IMR-90 (cell line): Measurements from ENCODE around the gene ACTN1. TPM values are rescaled to one million over a fixed set of nuclear protein-coding genes. Genes with fewer than 3 reads are reported as not detected.

Experiments used
- ATAC-seq: fragments of 200-7000 bp; cut with Tn5 transposase; 2 replicates; pipeline ENCODE4 v1.9.1; 2020; ENCODE audit warnings: low read depth, mild to moderate bottlenecking, moderate library complexity
- BruUV-seq: library from RNA; stranded (reverse); fragments of 400-500 nt; replicated peaks from 2 replicates; lab custom pipeline; 2021; lab: Mats Ljungman, UMichigan
- CTCF ChIA-PET: fragments of 300-600 bp; formaldehyde crosslinking; extraction: SDS; loops from one replicate; lab custom pipeline; 2021; ENCODE audit warnings: antibody characterized with exemption; lab: Yijun Ruan, JAX
- POLR2A ChIA-PET: fragments of 300-600 bp; sonication (Branson Sonifier 250); formaldehyde crosslinking; loops from one replicate; lab custom pipeline; 2022; ENCODE audit warnings: antibody characterized with exemption; ENCODE audit not compliant: unreplicated experiment; lab: Charles Lee
- DNase-seq: peaks from one replicate; pipeline ENCODE4 v3.0.0; 2013
- H2AFZ ChIP-seq: replicated peaks from 2 replicates; pipeline ENCODE3; 2013; ENCODE audit warnings: low read length, mild to moderate bottlenecking; ENCODE audit not compliant: poor library complexity
- H2AK5ac ChIP-seq: 2 replicates; pipeline ENCODE4 v1.6.1; 2013; ENCODE audit warnings: low read depth, low read length, inconsistent platforms
- H2AK9ac ChIP-seq: replicated peaks from 2 replicates; pipeline ENCODE3; 2013; ENCODE audit warnings: mild to moderate bottlenecking, low read depth, low read length, moderate library complexity; ENCODE audit not compliant: poor library complexity
- H2BK120ac ChIP-seq: 2 replicates; pipeline ENCODE4 v1.6.1; 2013; ENCODE audit warnings: low read depth, low read length, inconsistent platforms
- H2BK15ac ChIP-seq: 3 replicates; pipeline ENCODE4 v1.6.1; 2013; ENCODE audit warnings: low read depth, low read length, inconsistent platforms
- H2BK20ac ChIP-seq: 2 replicates; pipeline ENCODE4 v1.6.1; 2013; ENCODE audit warnings: low read depth, mild to moderate bottlenecking, inconsistent platforms, low read length, moderate library complexity
- H2BK5ac ChIP-seq: 2 replicates; pipeline ENCODE4 v1.6.1; 2013; ENCODE audit warnings: mild to moderate bottlenecking, low read depth, low read length, inconsistent platforms; ENCODE audit not compliant: poor library complexity, severe bottlenecking
- H3K14ac ChIP-seq: replicated peaks from 2 replicates; pipeline ENCODE4 v1.6.1; 2013; ENCODE audit warnings: low read depth, low read length, inconsistent platforms
- H3K18ac ChIP-seq: 2 replicates; pipeline ENCODE4 v1.6.1; 2013; ENCODE audit warnings: low read depth, low read length, control low read depth
- H3K23ac ChIP-seq: 2 replicates; pipeline ENCODE4 v1.6.1; 2013; ENCODE audit warnings: low read depth, low read length, inconsistent platforms
- H3K27ac ChIP-seq: 2 replicates; pipeline ENCODE4 v1.5.1; 2013; ENCODE audit warnings: mild to moderate bottlenecking, control low read depth, low read length; ENCODE audit not compliant: insufficient read depth
- H3K27me3 ChIP-seq: 2 replicates; pipeline ENCODE4 v1.6.1; 2013; ENCODE audit warnings: low read length; ENCODE audit not compliant: control insufficient read depth, insufficient read depth
- H3K36me3 ChIP-seq: 2 replicates; pipeline ENCODE4 v1.6.1; 2013; ENCODE audit warnings: low read length, mixed read lengths; ENCODE audit not compliant: control insufficient read depth, insufficient read depth
- H3K4ac ChIP-seq: 2 replicates; pipeline ENCODE4 v1.6.1; 2013; ENCODE audit warnings: low read depth, low read length, inconsistent platforms
- H3K4me1 ChIP-seq: 2 replicates; pipeline ENCODE4 v1.6.1; 2013; ENCODE audit warnings: low read length, mixed read lengths; ENCODE audit not compliant: control insufficient read depth, insufficient read depth
- H3K4me2 ChIP-seq: 2 replicates; pipeline ENCODE4 v1.6.1; 2013; ENCODE audit warnings: low read depth, mild to moderate bottlenecking, control low read depth, low read length, moderate library complexity
- H3K4me3 ChIP-seq: 2 replicates; pipeline ENCODE4 v1.5.1; 2013; ENCODE audit warnings: low read depth, mild to moderate bottlenecking, control low read depth, low read length, moderate library complexity; ENCODE audit not compliant: insufficient read depth
- H3K56ac ChIP-seq: 2 replicates; pipeline ENCODE4 v1.6.1; 2013; ENCODE audit warnings: low read length, inconsistent platforms; ENCODE audit not compliant: insufficient read depth; ENCODE audit errors: extremely low read depth
- H3K79me1 ChIP-seq, 2 experiments: 2 replicates each; pipeline ENCODE4 v1.6.1; 2013; ENCODE audit warnings: low read length in 2 of 2, inconsistent platforms in 1 of 2, low read depth in 1 of 2
- H3K9ac ChIP-seq: 2 replicates; pipeline ENCODE4 v1.6.1; 2013; ENCODE audit warnings: low read depth, low read length, control low read depth
- H3K9me1 ChIP-seq: 2 replicates; pipeline ENCODE4 v1.6.1; 2013; ENCODE audit warnings: low read length, inconsistent platforms; ENCODE audit not compliant: insufficient read depth
- H3K9me3 ChIP-seq: 2 replicates; pipeline ENCODE4 v1.6.1; 2013; ENCODE audit warnings: low read length; ENCODE audit not compliant: control insufficient read depth, insufficient read depth
- H4K20me1 ChIP-seq: 2 replicates; pipeline ENCODE4 v1.6.1; 2013; ENCODE audit warnings: low read length, inconsistent platforms; ENCODE audit not compliant: insufficient read depth
- H4K5ac ChIP-seq: 2 replicates; pipeline ENCODE4 v1.6.1; 2013; ENCODE audit warnings: mild to moderate bottlenecking, low read depth, low read length, control low read depth
- H4K8ac ChIP-seq, 2 experiments: 2 replicates each; pipeline ENCODE4 v1.6.1; 2013; ENCODE audit warnings: low read depth in 2 of 2, low read length in 2 of 2, control low read depth in 1 of 2, inconsistent platforms in 1 of 2
- H4K91ac ChIP-seq: 2 replicates; pipeline ENCODE4 v1.6.1; 2013; ENCODE audit warnings: low read depth, low read length, inconsistent platforms; ENCODE audit not compliant: insufficient read depth
- BHLHE40 ChIP-seq: fragments of 150-350 bp; IDR thresholded peaks from 2 replicates; pipeline ENCODE4 v1.6.1; 2016; ENCODE audit warnings: mild to moderate bottlenecking, low read depth, low read length
- CEBPB ChIP-seq: IDR thresholded peaks from 2 replicates; pipeline ENCODE4 v1.6.1; 2012; ENCODE audit warnings: low read depth, low read length, improper control_type of control experiment
- CHD1 ChIP-seq: IDR thresholded peaks from 2 replicates; pipeline ENCODE4 v1.6.1; 2012; ENCODE audit warnings: low read depth, low read length, improper control_type of control experiment
- ELK1 ChIP-seq: fragments of 150-350 bp; IDR thresholded peaks from 2 replicates; pipeline ENCODE4 v1.6.1; 2016; ENCODE audit warnings: low read depth, mild to moderate bottlenecking, low read length, moderate library complexity, borderline replicate concordance
- FOS ChIP-seq: fragments of 150-350 bp; IDR thresholded peaks from 2 replicates; pipeline ENCODE4 v1.6.1; 2016; ENCODE audit warnings: low read depth, low read length
- MAFK ChIP-seq: IDR thresholded peaks from 2 replicates; pipeline ENCODE4 v1.6.1; 2012; ENCODE audit warnings: low read depth, low read length, improper control_type of control experiment
- MAZ ChIP-seq: IDR thresholded peaks from 2 replicates; pipeline ENCODE4 v1.6.1; 2012; ENCODE audit warnings: low read depth, mild to moderate bottlenecking, low read length, improper control_type of control experiment, moderate library complexity, borderline replicate concordance
- MXI1 ChIP-seq: IDR thresholded peaks from 2 replicates; pipeline ENCODE4 v1.6.1; 2012; ENCODE audit warnings: low read depth, mild to moderate bottlenecking, low read length, moderate library complexity, borderline replicate concordance
- NFE2L2 ChIP-seq: fragments of 150-350 bp; IDR thresholded peaks from 2 replicates; pipeline ENCODE4 v1.6.1; 2016; ENCODE audit warnings: low read depth, mild to moderate bottlenecking, low read length
- RFX5 ChIP-seq: IDR thresholded peaks from 2 replicates; pipeline ENCODE4 v1.8.0; 2012; ENCODE audit warnings: low read depth, mild to moderate bottlenecking, low read length, moderate library complexity
- SMC3 ChIP-seq: fragments of 150-350 bp; IDR thresholded peaks from 2 replicates; pipeline ENCODE4 v1.6.1; 2016; ENCODE audit warnings: low read depth, mild to moderate bottlenecking, antibody characterized with exemption, low read length, moderate library complexity
- WGBS, 2 experiments: methylation state at CpG; one replicate each; pipeline versions ENCODE4 v1.1.5 to v1.1.7; 2013; ENCODE audit warnings: missing lambda C conversion rate in 2 of 2; ENCODE audit not compliant: insufficient read length in 1 of 2; ENCODE audit errors: extremely low coverage in 2 of 2; 5-methylcytosine and 5-hydroxymethylcytosine counted together
- dilution Hi-C: fragments of 300-500 bp; cut with HindIII; formaldehyde crosslinking; loops from one replicate; pipeline ENCODE4 v1.14.3; 2018; ENCODE audit warnings: low sequenced_read_pairs; ENCODE audit not compliant: unreplicated experiment
- in situ Hi-C: fragments of 300-500 bp; cut with MboI; formaldehyde crosslinking; loops from 3 replicates; pipeline ENCODE4 v1.14.3; 2019; ENCODE audit warnings: low sequenced_read_pairs, inconsistent platforms, mixed read lengths
- intact Hi-C: fragments of 100-400 bp; cut with micrococcal nuclease; formaldehyde crosslinking; loops from 2 replicates; pipeline ENCODE4 v1.10.0; 2022
- polyA plus RNA-seq, 3 experiments: library from polyadenylated mRNA; depleted of rRNA; stranded (reverse); fragments of >200 nt; gene quantifications; 2 replicates each; pipeline ENCODE4 v1.2.3, GENCODE V29; 2012; ENCODE audit warnings: low replicate concordance in 1 of 3
- total RNA-seq: library from RNA; depleted of rRNA; stranded (reverse); fragments of >200 nt; gene quantifications from 2 replicates; pipeline ENCODE4 v1.2.3, GENCODE V29; 2012
- TF ChIP-seq, protein P1 (sequence below): conservative IDR thresholded peaks from 2 replicates; pipeline ENCODE4 v1.5.1; 2012; ENCODE audit warnings: mild to moderate bottlenecking, low read depth, low read length, improper control_type of control experiment
- TF ChIP-seq, protein P2 (sequence below): fragments of 150-350 bp; IDR thresholded peaks from 2 replicates; pipeline ENCODE4 v1.6.1; 2017; ENCODE audit warnings: mild to moderate bottlenecking, antibody characterized with exemption, low read length, low read depth

ACTN1 gene
- total and polyA plus RNA-seq, 2 of the 4 experiments (the other 2 are of a cell fraction): 684 to 766 TPM

- TF ChIP-seq RFX5 (no peak), CEBPB (peak; percentile 27; the same call in 1 of the 2 replicates)
Observed at GRCh38 chr14:68911594-68912227, 67.4 kb downstream of the ACTN1 start (continued).

DNA sequence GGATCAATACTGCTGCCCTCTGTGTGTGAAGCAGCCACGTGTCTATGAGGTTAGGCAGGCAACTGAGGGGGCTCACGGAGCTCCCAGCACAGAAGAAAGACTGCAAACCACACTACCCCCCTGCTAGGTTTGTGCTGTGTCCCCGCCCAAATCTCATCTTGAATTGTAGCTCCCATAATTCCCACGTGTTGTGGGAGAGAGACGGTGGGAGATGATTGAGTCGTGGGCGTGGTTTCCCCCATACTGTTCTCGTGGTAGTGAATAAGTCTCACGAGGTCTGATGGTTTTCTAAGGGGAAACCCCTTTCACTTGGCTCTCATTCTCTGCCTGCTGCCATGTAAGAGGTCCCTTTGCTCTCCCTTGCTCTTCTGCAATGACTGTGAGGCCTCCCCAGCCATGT is 68.6 kb downstream of the ACTN1 start:
- Histone ChIP-seq H2AFZ (no peak overlapping the region), H4K20me1 (peaks cover 95% of the 10 kb centered on the region), H4K8ac (no peak overlapping the region), H3K4me3 (no peak overlapping the region), H3K4ac (no peak overlapping the region), H3K9me3 (no peaks in the 10 kb centered on the region), H2BK15ac (no peak overlapping the region), H3K4me2 (no peak overlapping the region), H2AK9ac (no peak overlapping the region), H3K4me1 (peaks cover 13% of the 10 kb centered on the region), H3K56ac (no peak overlapping the region), H4K91ac (no peak overlapping the region), H3K18ac (no peak overlapping the region), H4K5ac (no peak overlapping the region), H3K23ac (no peak overlapping the region), H3K79me1 (peaks cover 26 to 88% of the 10 kb centered on the region in 2 experiments), H2BK120ac (no peak overlapping the region), H2BK20ac (no peak overlapping the region), H3K27me3 (no peaks in the 10 kb centered on the region), H2AK5ac (no peak overlapping the region), H3K27ac (no peak overlapping the region; the same call in 1 of the 2 replicates), H2BK5ac (no peak overlapping the region), H3K9ac (no peak overlapping the region), H3K14ac (no peak overlapping the region), H3K36me3 (peaks cover 78% of the 10 kb centered on the region), H3K9me1 (peaks cover 10% of the 10 kb centered on the region)
- intact Hi-C loops: loop anchor here (2.0 kb wide), 1 partner anchor 68 kb away; the partner anchor contains the start of gene ACTN1
- dilution Hi-C loops: no loop called here
- ChIA-PET POLR2A (no interaction called here), CTCF (interaction anchor here (1.0 to 1.3 kb wide), 5 partner anchors 32 to 195 kb away, joined by 3 to 4 read pairs (median 3); no protein-coding TSS in a partner anchor)
- no CpG with 5 or more reads among the region's 9 CpGs for WGBS, 2 experiments
- in situ Hi-C loops: no loop called here
- ATAC-seq (no peak), DNase-seq (peak; percentile 41)
- no TSS peak for BruUV-seq
- TF ChIP-seq MXI1: no peak
- TF ChIP-seq BHLHE40: no peak
- TF ChIP-seq FOS: no peak
- TF ChIP-seq, protein P1, sequence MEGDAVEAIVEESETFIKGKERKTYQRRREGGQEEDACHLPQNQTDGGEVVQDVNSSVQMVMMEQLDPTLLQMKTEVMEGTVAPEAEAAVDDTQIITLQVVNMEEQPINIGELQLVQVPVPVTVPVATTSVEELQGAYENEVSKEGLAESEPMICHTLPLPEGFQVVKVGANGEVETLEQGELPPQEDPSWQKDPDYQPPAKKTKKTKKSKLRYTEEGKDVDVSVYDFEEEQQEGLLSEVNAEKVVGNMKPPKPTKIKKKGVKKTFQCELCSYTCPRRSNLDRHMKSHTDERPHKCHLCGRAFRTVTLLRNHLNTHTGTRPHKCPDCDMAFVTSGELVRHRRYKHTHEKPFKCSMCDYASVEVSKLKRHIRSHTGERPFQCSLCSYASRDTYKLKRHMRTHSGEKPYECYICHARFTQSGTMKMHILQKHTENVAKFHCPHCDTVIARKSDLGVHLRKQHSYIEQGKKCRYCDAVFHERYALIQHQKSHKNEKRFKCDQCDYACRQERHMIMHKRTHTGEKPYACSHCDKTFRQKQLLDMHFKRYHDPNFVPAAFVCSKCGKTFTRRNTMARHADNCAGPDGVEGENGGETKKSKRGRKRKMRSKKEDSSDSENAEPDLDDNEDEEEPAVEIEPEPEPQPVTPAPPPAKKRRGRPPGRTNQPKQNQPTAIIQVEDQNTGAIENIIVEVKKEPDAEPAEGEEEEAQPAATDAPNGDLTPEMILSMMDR: no peak
- no peak for TF ChIP-seq CHD1
- no peak for TF ChIP-seq SMC3
- TF ChIP-seq, protein P2, sequence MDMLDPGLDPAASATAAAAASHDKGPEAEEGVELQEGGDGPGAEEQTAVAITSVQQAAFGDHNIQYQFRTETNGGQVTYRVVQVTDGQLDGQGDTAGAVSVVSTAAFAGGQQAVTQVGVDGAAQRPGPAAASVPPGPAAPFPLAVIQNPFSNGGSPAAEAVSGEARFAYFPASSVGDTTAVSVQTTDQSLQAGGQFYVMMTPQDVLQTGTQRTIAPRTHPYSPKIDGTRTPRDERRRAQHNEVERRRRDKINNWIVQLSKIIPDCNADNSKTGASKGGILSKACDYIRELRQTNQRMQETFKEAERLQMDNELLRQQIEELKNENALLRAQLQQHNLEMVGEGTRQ: no peak
- no peak for TF ChIP-seq MAZ
- no peak for TF ChIP-seq CEBPB
- TF ChIP-seq NFE2L2: no peak
- no peak for TF ChIP-seq ELK1
- TF ChIP-seq MAFK: no peak
